Caco-2 (cell line): ENCODE results near the gene IPO11. TPM values are rescaled to one million over a fixed set of nuclear protein-coding genes. Genes with fewer than 3 reads are reported as not detected.

ENCODE experiments used
- BruUV-seq: library from RNA; stranded (reverse); fragments of 400-500 nt; replicated peaks from 2 replicates; lab custom pipeline; 2021; lab: Mats Ljungman, UMichigan
- CTCF ChIA-PET: fragments of 300-600 bp; sonication (Branson Sonifier 250); formaldehyde crosslinking; loops from one replicate; lab custom pipeline; 2022; ENCODE audit warnings: antibody characterized with exemption; lab: Charles Lee
- POLR2A ChIA-PET: fragments of 300-600 bp; sonication (Branson Sonifier 250); formaldehyde crosslinking; loops from one replicate; lab custom pipeline; 2022; ENCODE audit warnings: antibody characterized with exemption; lab: Charles Lee
- DNase-seq, 2 experiments: peaks; one replicate each; pipeline versions ENCODE4 v3.0.0 to v3.0.0-alpha.2; 2020 to 2022
- H3K27me3 ChIP-seq: replicated peaks from 2 replicates; pipeline ENCODE4 v1.6.0; 2011; ENCODE audit warnings: low read length; ENCODE audit not compliant: control insufficient read depth, insufficient read depth
- H3K36me3 ChIP-seq: 2 replicates; pipeline ENCODE4 v1.5.1; 2011; ENCODE audit warnings: low read length; ENCODE audit not compliant: control insufficient read depth, insufficient read depth
- H3K4me1 ChIP-seq: fragments of 250-450 bp; sonication (Bioruptor Pico); 2 replicates; pipeline ENCODE4 v1.5.1; 2020; ENCODE audit warnings: mild to moderate bottlenecking
- H3K4me3 ChIP-seq: 2 replicates; pipeline ENCODE4 v1.5.1; 2011; ENCODE audit warnings: low read depth, mild to moderate bottlenecking, control low read depth, low read length
- H3K9me3 ChIP-seq: fragments of 250-450 bp; sonication (Bioruptor Pico); 2 replicates; pipeline ENCODE4 v1.5.1; 2020; ENCODE audit warnings: mild to moderate bottlenecking, moderate library complexity
- H3K27ac Mint-ChIP-seq: one replicate; pipeline ENCODE4 v1.8.0; 2022; ENCODE audit warnings: mixed read lengths; ENCODE audit not compliant: unreplicated experiment
- H3K27me3 Mint-ChIP-seq: one replicate; pipeline ENCODE4 v1.8.0; 2022; ENCODE audit warnings: mixed read lengths; ENCODE audit not compliant: insufficient read depth, unreplicated experiment
- H3K36me3 Mint-ChIP-seq: one replicate; pipeline ENCODE4 v1.8.0; 2022; ENCODE audit warnings: mild to moderate bottlenecking, mixed read lengths; ENCODE audit not compliant: insufficient read depth, unreplicated experiment
- H3K4me1 Mint-ChIP-seq: one replicate; pipeline ENCODE4 v1.8.0; 2022; ENCODE audit warnings: low read depth, mixed read lengths; ENCODE audit not compliant: unreplicated experiment
- H3K4me3 Mint-ChIP-seq: one replicate; pipeline ENCODE4 v1.8.0; 2022; ENCODE audit warnings: mild to moderate bottlenecking, moderate library complexity, mixed read lengths; ENCODE audit not compliant: unreplicated experiment
- H3K9me3 Mint-ChIP-seq: one replicate; pipeline ENCODE4 v1.8.0; 2022; ENCODE audit warnings: mixed read lengths; ENCODE audit not compliant: unreplicated experiment
- CTCF ChIP-seq, 2 experiments: fragments of 200-600 bp in 1 of 2; IDR thresholded peaks; 1 replicate in 1 of 2; 2 replicates in 1 of 2; pipeline versions ENCODE4 v1.5.1 to v1.8.0; 2011 to 2022; ENCODE audit warnings: antibody characterized with exemption in 1 of 2, control low read depth in 1 of 2, inconsistent platforms in 1 of 2, low read depth in 1 of 2, low read length in 1 of 2, mild to moderate bottlenecking in 1 of 2, moderate library complexity in 1 of 2; ENCODE audit not compliant: insufficient read depth in 1 of 2, severe bottlenecking in 1 of 2, unreplicated experiment in 1 of 2
- intact Hi-C: fragments of 100-400 bp; cut with micrococcal nuclease; formaldehyde crosslinking; loops from one replicate; pipeline ENCODE4 v1.10.0; 2022; ENCODE audit not compliant: unreplicated experiment
- total RNA-seq: library from RNA; stranded (reverse); gene quantifications from 2 replicates; pipeline ENCODE4 v1.2.3, GENCODE V29; 2022

IPO11 gene
- total RNA-seq, 1 experiment from 2014 or later = 54.1 TPM

GRCh38 chr5:62372600-62372999, 40.0 kb upstream of the IPO11 start:
- peaks cover 9% of the 10 kb centered on the region for H3K4me1 Mint-ChIP-seq
- Histone ChIP-seq H3K4me3 (no peak overlapping the region), H3K27me3 (no peaks in the 10 kb centered on the region), H3K4me1 (peaks cover 11% of the 10 kb centered on the region; the same call in 1 of the 2 replicates), H3K9me3 (no peaks in the 10 kb centered on the region), H3K36me3 (no peaks in the 10 kb centered on the region)
- H3K27me3 Mint-ChIP-seq = no peaks in the 10 kb centered on the region
- H3K4me3 Mint-ChIP-seq = no peak overlapping the region
- ChIA-PET CTCF (no interaction called here), POLR2A (no interaction called here)
- intact Hi-C loops = no loop called here
- no peak overlapping the region for H3K27ac Mint-ChIP-seq
- no peak for TF ChIP-seq CTCF (IDR thresholded peaks at IDR 0.05; ENCODE audit: insufficient read depth in 1 of 2, low read depth in 1 of 2, low read length in 1 of 2, severe bottlenecking in 1 of 2, unreplicated experiment in 1 of 2)
- no peak for DNase-seq
- no peaks in the 10 kb centered on the region for H3K9me3 Mint-ChIP-seq
- no TSS peak for BruUV-seq
- peaks cover 52% of the 10 kb centered on the region for H3K36me3 Mint-ChIP-seq

GRCh38 chr5:62373382-62373781, 39.2 kb upstream of the IPO11 start:
- Mint-ChIP-seq H3K9me3 (no peaks in the 10 kb centered on the region), H3K27ac (no peak overlapping the region), H3K4me1 (peaks cover 9% of the 10 kb centered on the region), H3K36me3 (peaks cover 60% of the 10 kb centered on the region), H3K27me3 (no peaks in the 10 kb centered on the region), H3K4me3 (no peak overlapping the region)
- H3K9me3 ChIP-seq = no peaks in the 10 kb centered on the region
- ChIA-PET CTCF (no interaction called here), POLR2A (no interaction called here)
- intact Hi-C loops = no loop called here
- H3K4me1 ChIP-seq = peaks cover 11% of the 10 kb centered on the region; the same call in 1 of the 2 replicates
- no TSS peak for BruUV-seq
- no peaks in the 10 kb centered on the region for H3K27me3 ChIP-seq
- H3K4me3 ChIP-seq = no peak overlapping the region
- TF ChIP-seq CTCF (IDR thresholded peaks at IDR 0.05; ENCODE audit: insufficient read depth in 1 of 2, low read depth in 1 of 2, low read length in 1 of 2, severe bottlenecking in 1 of 2, unreplicated experiment in 1 of 2) = no peak
- H3K36me3 ChIP-seq = no peaks in the 10 kb centered on the region
- no peak for DNase-seq

GRCh38 chr5:62374090-62374489, 38.5 kb upstream of the IPO11 start:
- no peak for DNase-seq
- no peak overlapping the region for H3K4me3 Mint-ChIP-seq
- Histone ChIP-seq H3K9me3 (no peaks in the 10 kb centered on the region), H3K27me3 (no peaks in the 10 kb centered on the region), H3K36me3 (no peaks in the 10 kb centered on the region), H3K4me3 (no peak overlapping the region), H3K4me1 (peaks cover 11% of the 10 kb centered on the region; the same call in 1 of the 2 replicates)
- peaks cover 62% of the 10 kb centered on the region for H3K36me3 Mint-ChIP-seq
- H3K27me3 Mint-ChIP-seq = no peaks in the 10 kb centered on the region
- peaks cover 9% of the 10 kb centered on the region for H3K4me1 Mint-ChIP-seq
- ChIA-PET POLR2A (no interaction called here), CTCF (no interaction called here)
- no peak overlapping the region for H3K27ac Mint-ChIP-seq
- no TSS peak for BruUV-seq
- intact Hi-C loops = no loop called here
- no peak for TF ChIP-seq CTCF (IDR thresholded peaks at IDR 0.05; ENCODE audit: insufficient read depth in 1 of 2, low read depth in 1 of 2, low read length in 1 of 2, severe bottlenecking in 1 of 2, unreplicated experiment in 1 of 2)
- H3K9me3 Mint-ChIP-seq = no peaks in the 10 kb centered on the region
